Stimulated activated CD8-positive, alpha-beta memory T cell treated with anti-CD3 and anti-CD28 coated beads, Interleukin-2, amount 100 ng/mL, for 1 hour (primary cell): ENCODE results near the gene GPR141.

Experiments
- DNase-seq, 2 donors: peaks; one replicate each; pipeline ENCODE4 v3.0.0-alpha.2; 2020; ENCODE audit warnings: low read depth in 2 of 2

GPR141 gene

DNA sequence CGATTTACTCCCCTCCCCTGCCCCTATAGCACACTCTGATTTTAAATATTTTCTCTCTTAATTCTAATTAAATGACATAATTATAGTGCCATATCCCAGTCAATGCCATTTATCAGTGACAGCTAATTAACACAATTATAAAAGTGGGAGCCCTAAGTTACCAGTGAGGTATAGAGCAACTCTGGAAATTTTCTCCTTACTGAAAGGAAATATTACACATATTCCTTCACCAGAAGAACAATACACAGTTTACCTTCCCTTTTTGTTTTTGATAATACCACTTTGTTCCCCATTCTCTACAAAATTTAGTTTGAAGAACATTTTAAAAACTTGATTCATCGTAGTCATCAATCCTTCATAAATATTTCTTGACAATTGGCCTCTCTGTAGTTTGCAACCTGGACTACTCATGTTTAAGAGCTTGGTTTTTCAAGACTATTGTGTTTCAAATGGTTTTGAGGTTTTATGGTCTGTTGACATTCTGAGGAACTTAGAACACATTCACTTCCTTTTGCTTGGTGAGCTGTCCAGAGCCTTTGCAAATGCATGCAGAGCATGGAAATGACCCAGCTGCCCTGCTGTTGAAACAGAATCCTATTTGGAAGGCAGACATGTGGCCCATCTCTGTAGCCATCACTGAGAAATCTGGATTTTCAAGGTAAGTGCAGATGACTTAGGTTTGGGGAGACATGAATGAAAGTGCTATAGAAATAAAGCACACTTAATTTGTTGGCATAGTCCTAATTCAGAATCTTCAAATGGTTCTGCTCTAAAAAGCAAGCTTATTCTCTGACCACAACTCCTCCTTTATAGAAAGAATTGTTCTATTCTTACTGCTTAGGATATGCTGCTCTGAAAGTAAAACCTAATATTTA lies at the start of gene GPR141:
Gene GPR141 (plus strand): TSS at position 521 of the 875 bp plus-strand sequence. CDS start 56,628 bp downstream, outside the sequence.
- DNase-seq, result no peak

GRCh38 chr7:37635346-37635745 lies 48.2 kb upstream of the GPR141 start:
- DNase-seq, result no peak

GRCh38 chr7:37642028-37642540 lies 41.5 kb upstream of the GPR141 start:
- no peak for DNase-seq

- DNase-seq, result no peak
Observed at GRCh38 chr7:37643876-37644275, 39.7 kb upstream of the GPR141 start.

DNA sequence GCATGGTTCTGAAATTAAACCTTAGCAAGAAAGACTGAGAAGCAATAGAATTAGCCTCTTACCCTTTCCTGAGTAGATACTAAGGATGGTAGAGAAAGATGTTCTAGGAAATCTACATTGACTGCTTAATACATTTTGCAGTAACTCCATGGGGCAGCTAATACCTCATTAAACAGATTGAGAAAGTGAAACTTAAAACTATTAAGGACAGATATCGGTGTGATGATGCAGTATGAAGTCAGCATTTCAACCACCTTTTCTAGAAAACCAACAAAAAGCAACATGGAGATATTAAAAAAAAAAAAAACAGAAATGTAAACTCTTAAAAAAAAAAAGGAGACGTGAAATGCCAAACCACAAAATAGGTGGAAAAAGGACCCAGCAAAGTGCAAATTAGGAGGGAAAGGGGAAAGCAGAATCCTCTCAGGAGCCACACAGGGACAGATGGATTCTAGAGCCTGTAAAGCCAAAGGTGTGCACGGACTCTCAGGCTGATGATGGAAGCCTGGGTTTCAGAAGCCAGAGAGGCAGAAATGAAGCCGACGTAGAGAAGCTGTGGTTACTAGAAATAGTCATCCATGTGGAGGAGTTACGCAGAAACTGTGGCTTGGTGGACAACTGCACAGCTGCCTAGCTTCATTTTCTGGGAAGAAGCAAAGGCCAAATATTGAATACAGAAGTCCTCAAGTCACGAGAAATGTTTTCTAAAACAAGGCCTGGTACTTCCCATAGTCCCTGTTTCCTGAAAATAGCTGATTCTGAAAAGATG lies 38.1 kb upstream of the GPR141 start:
- no peak for DNase-seq

DNA sequence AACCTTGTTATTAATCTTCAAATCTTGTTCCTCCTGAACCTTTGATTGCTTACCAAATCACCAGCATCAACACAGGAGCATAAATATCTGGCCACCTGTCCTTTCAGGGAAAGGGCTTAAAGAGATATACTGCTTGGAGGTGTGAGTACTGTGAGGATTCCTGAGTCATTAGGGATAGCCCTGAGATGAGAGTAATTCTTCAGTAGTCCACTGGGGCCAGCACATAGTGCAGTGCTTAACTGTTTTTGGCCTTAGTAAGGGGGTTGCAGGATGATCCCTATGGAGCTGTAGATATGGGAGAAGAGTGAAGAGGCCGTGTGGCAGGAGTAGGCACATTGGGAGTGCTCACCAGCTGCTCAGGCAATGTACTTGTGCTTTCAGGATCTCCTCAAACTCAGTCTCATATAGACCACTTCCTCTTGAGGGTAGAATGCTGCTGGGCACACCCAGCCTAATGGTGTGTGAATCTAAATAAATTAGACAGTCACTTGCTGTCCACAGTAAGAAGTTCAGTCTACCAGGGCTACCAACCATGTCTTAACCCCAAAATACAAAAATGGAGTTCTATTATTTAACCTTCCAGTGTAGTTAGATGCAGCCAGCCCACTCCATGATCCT lies 26.5 kb upstream of the GPR141 start:
- no peak for DNase-seq

- no peak for DNase-seq
Observed at GRCh38 chr7:37657816-37658215, 25.8 kb upstream of the GPR141 start.

DNA sequence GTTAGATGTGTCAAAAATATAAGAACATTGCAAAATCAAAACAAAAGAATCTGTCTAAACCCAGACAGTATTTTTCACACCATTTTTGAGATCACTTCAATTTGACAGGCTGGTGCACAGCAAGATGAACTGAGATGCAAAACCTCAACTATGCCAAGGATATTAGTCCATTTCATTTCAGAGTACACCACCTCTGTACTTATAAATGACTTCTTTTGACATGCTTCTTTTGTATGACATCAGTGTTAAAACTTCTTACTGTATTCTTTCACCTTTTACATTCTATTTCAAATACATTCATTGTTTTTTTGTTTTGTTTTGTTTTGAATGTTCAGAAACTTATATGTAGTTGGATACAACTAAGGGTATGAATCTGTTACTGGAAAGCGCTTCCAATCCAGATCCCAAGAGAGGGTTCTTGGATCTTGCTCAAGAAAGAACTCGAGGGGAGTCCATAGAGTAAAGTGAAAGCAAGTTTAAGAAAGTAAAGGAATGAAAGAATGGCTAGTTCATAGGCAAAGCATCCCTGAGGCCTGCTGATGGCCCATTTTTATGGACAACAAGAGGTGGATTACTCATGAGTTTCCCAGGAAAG lies 23.5 kb upstream of the GPR141 start:
- DNase-seq, result no peak

DNA sequence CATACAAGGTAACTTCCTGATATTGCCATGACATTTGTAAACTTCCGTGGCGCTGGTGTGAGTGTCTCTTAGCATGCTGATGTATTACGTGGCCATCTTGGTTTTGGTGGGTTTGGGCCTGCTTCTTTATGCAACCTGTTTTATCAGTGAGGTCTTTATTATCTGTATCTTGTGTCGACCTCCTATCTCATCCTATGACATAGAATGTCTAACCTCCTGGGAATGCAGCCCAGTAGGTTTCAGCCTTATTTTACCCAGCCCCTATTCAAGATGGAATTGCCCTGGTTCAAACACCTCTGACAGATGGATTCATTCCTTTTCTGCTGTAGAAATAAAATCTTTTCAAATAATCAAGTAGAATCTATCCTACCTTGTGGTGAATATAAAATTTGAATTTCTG lies 23.0 kb upstream of the GPR141 start:
- no peak for DNase-seq

DNA sequence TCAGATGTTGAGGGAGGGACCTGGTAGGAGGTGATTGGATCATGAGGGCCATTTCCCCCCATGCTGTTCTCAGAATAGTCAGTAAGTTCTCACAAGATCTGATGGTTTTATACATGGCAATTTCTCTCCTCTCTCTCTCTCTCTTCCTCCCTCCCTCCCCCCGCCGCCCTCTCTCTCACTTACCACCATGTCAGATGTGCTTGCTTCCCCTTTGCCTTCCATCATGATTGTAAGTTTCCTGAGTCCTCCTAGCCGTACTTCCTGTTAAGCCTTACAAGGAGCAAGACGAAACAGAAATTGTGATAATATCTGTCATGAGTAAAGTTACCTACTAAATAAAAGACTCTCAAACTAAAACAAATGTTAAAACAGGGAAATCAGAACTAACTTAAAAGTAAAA lies 19.9 kb upstream of the GPR141 start:
- DNase-seq, result no peak

DNA sequence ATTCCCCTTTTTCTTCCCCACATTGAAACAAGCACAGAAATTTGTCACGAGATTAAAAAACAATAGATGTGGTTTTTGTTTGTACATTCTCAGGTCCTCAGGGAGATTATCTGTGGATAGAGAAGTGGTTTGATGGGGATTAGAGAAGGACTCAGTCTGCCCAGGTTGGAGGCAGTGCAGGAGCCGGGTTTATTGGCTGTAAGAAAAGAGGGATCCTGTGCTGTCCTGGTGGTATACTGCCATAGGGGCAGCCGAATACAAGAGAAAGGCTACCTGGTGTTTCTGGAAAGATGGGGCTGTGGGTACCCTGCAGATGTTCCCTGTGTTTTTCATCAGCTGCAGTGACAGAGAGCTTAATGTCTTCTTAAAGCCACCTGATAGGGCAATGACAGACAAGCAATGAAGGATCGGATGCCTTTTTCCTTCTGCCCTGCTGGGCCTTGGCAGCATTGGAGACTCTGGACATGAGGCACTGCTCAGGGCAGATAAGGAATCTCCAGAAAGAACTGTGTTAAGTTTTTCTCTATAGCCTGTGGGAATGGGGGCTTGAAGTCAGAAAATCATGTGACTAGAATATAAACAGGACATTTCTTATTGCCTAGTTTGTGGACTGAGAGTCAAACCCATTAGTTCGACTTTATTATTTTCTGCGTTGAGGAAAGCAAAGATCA lies 18.1 kb upstream of the GPR141 start:
- DNase-seq, result no peak

GRCh38 chr7:37666026-37666799 lies 17.4 kb upstream of the GPR141 start:
- no peak for DNase-seq

- no peak for DNase-seq
Observed at GRCh38 chr7:37669818-37670217, 13.7 kb upstream of the GPR141 start.

GRCh38 chr7:37670436-37670835 lies 13.1 kb upstream of the GPR141 start:
- DNase-seq, result no peak

GRCh38 chr7:37671876-37672275 lies 11.7 kb upstream of the GPR141 start:
- DNase-seq, result no peak

DNA sequence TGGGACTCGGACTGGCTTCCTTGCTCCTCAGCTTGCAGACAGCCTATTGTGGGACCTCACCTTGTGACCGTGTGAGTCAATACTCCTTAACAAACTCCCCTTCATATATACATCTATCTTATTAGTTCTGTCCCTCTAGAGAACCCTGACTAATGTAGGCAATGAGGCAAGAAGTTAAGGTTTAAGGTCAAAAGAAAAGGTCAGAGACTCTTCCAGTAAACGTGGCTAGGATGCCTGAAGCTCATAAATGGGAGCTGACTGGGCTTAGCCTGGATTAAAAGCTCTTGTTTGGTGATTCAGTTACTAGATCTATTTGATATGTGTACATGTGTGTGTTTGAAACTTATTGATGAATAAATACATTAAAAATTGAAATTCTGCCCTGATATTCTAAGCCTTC lies 10.6 kb upstream of the GPR141 start:
- DNase-seq, result no peak

DNA sequence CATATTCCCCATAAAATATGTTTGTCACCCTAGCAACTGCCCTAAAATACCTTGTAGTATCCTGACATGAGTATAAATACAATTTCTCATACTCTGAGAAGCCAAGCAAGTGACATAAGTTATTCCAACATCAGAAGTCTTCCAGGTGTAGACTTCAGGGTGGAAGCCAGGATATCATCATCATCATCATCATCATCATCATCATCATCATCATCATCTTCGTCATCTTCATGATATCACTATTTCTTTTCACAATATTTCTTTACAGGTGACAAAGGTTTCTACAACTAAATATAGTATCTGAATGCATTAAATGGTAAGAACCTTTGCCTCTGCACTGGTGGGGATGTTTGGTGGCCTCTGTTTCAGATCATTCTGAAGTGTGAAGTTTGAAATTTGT lies 10.0 kb upstream of the GPR141 start:
- no peak for DNase-seq

GRCh38 chr7:37674531-37674930 lies 9.0 kb upstream of the GPR141 start:
- no peak for DNase-seq

DNA sequence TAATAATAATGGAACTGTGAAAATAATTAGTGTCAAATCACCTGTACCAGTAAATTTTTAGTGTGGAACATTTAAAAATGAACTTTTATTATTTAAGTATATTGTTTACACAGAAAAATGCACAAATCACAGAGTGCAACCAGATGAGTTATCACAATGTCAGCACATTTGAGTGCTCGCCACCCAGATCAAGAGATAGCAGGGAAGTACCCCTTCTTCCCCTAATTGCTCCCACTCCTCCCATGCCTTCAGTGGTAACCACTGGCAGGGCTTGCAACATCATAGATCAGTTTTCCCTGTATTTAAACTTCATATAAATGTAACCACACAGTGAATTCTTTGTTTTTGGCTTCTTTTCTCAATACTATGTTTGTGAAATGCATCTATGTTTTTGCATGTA lies 7.8 kb upstream of the GPR141 start:
- no peak for DNase-seq

DNA sequence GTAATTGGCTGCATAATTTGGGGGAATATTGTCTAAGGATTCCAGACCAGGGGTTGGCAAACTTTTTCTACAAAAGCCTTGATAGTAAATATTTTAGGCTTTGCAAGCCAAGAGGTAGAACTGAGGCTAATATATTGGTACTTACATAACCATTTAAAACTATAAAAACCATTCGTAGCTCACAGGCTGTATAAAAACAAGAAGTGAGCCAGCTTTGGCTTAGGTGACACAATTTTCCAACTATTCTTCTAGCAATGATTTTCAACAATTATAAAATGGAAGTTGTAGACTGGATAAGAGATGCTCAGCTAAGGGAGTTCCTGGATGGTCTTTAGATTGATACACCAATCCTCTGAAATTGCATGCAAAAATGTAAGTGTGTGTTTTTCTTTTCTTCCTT lies 1.4 kb downstream of the GPR141 start:
- no peak for DNase-seq
